ENCODE data around the gene RAB27A.
"Not testable (repeated sequence)": the region's sequence is repeated elsewhere in the genome, so short reads cannot be mapped to it uniquely, and the experiment has no call there.

RAB27A gene

GRCh38 chr15:55257012-55257670 is 32.5 kb downstream of the RAB27A start:
- TF ChIP-seq CTCF (IDR thresholded peaks at IDR 0.05; ENCODE audit: low read length, missing control alignments) = no peak
- no peak overlapping the region for H3K4me3 ChIP-seq (replicated peaks; ENCODE audit: low read depth, low read length)
- no peak for DNase-seq (ENCODE audit: low read depth)

- H3K4me3 ChIP-seq (replicated peaks; ENCODE audit: low read depth, low read length) = no peak overlapping the region
- TF ChIP-seq CTCF (IDR thresholded peaks at IDR 0.05; ENCODE audit: low read length, missing control alignments) = no peak
- no peak for DNase-seq (ENCODE audit: low read depth)
These were observed 33.2 kb downstream of the RAB27A start for GRCh38 chr15:55256281-55257011.

- no peak for TF ChIP-seq CTCF (IDR thresholded peaks at IDR 0.05; ENCODE audit: low read length, missing control alignments)
- no peak for DNase-seq (ENCODE audit: low read depth)
- H3K4me3 ChIP-seq (replicated peaks; ENCODE audit: low read depth, low read length) = no peak overlapping the region
These were observed 33.9 kb downstream of the RAB27A start for GRCh38 chr15:55255714-55256113.

- no peak overlapping the region for H3K4me3 ChIP-seq (replicated peaks; ENCODE audit: low read depth, low read length)
These were observed 34.5 kb downstream of the RAB27A start for GRCh38 chr15:55254916-55255679.

GRCh38 chr15:55253580-55253979 is 36.0 kb downstream of the RAB27A start:
- peak; percentile 75 for DNase-seq (ENCODE audit: low read depth)
- H3K4me3 ChIP-seq (replicated peaks; ENCODE audit: low read depth, low read length) = no peak overlapping the region
- TF ChIP-seq CTCF (IDR thresholded peaks at IDR 0.05; ENCODE audit: low read length, missing control alignments) = no peak

More at GRCh38 chr15:55254916-55255679, 34.5 kb downstream of the RAB27A start:
- no peak for TF ChIP-seq CTCF (IDR thresholded peaks at IDR 0.05; ENCODE audit: low read length, missing control alignments)
- no peak for DNase-seq (ENCODE audit: low read depth)

GRCh38 chr15:55252201-55252600 is 37.4 kb downstream of the RAB27A start:
- DNase-seq (ENCODE audit: low read depth); H3K4me3 ChIP-seq (replicated peaks; ENCODE audit: low read depth, low read length): not testable (repeated sequence)

GRCh38 chr15:55250941-55251340 is 38.7 kb downstream of the RAB27A start:
- no peak for TF ChIP-seq CTCF (IDR thresholded peaks at IDR 0.05; ENCODE audit: low read length, missing control alignments)
- no peak overlapping the region for H3K4me3 ChIP-seq (replicated peaks; ENCODE audit: low read depth, low read length)
- no peak for DNase-seq (ENCODE audit: low read depth)

Data from fibroblast of pulmonary artery (primary cell).